ENCODE results near the gene AKAP10. TPM values are rescaled to one million over a fixed set of nuclear protein-coding genes. Genes with fewer than 3 reads are reported as not detected.

AKAP10 gene
- total and polyA plus RNA-seq, 2 donors (not counting 1 experiment from before 2014, with no cell fraction given) = 20.6 to 71.2 TPM

- Mint-ChIP-seq H3K9me3 (ENCODE audit: insufficient read depth) (no peaks in the 10 kb centered on the region), H3K4me1 (peaks cover 11% of the 10 kb centered on the region), H3K27me3 (peaks cover 27% of the 10 kb centered on the region), H3K4me3 (peak overlapping the region; percentile 37), H3K27ac (no peak overlapping the region)
- POLR2A ChIA-PET = no interaction called here
- Histone ChIP-seq H3K27ac (ENCODE audit: low read length in 2 of 2) (no peak overlapping the region), H3K9ac (ENCODE audit: low read length) (no peak overlapping the region), H3K4me2 (replicated peaks; ENCODE audit: low read depth, low read length, poor library complexity, severe bottlenecking) (peak overlapping the region; percentile 47), H3K79me2 (ENCODE audit: control insufficient read depth, insufficient read depth, low read length) (no peaks in the 10 kb centered on the region), H4K20me1 (ENCODE audit: control insufficient read depth, insufficient read depth, low read length, poor library complexity, severe bottlenecking) (no peaks in the 10 kb centered on the region), H3K36me3 (replicated peaks in 1 of 2; ENCODE audit: control extremely low read depth in 1 of 2, control insufficient read depth in 1 of 2, extremely low read depth in 1 of 2, insufficient read depth in 2 of 2, low read length in 1 of 2) (no peaks in the 10 kb centered on the region), H3K4me1 (ENCODE audit: control insufficient read depth in 2 of 2, insufficient read depth in 2 of 2, low read length in 2 of 2) (peaks cover 4 to 9% of the 10 kb centered on the region in 2 donors), H3K27me3 (replicated peaks in 1 of 4; ENCODE audit: control extremely low read depth in 1 of 4, control insufficient read depth in 3 of 4, insufficient read depth in 4 of 4, low read length in 3 of 4) (peaks cover 0 to 5% (median 0%) of the 10 kb centered on the region in 4 experiments), H2AFZ (ENCODE audit: insufficient read depth, low read depth, low read length, poor library complexity, severe bottlenecking) (peak overlapping the region; percentile 67), H3K9me3 (ENCODE audit: control extremely low read depth in 1 of 3, control insufficient read depth in 2 of 3, insufficient read depth in 1 of 3, low read length in 2 of 3) (no peaks in the 10 kb centered on the region), H3K4me3 (ENCODE audit: control extremely low read depth in 1 of 5, extremely low read depth in 1 of 5, insufficient read depth in 1 of 5, low read depth in 2 of 5, low read length in 4 of 5) (no peak overlapping the region)
- intact Hi-C loops (cut with micrococcal nuclease) = no loop called here
- ATAC-seq (ENCODE audit: low read depth) (no peak), DNase-seq (peak; percentile 9)
- TF ChIP-seq EZH2 (IDR thresholded peaks at IDR 0.05; ENCODE audit: borderline replicate concordance, insufficient read depth, low read depth, low read length, poor library complexity, severe bottlenecking) (no peak), CTCF (IDR thresholded peaks at IDR 0.05) (no peak)
- CTCF ChIA-PET = no interaction called here
- WGBS (ENCODE audit: insufficient coverage) = 5% methylated on average over 10 of the region's 13 CpGs
Observed at GRCh38 chr17:19876529-19877161, 101.0 kb downstream of the AKAP10 start.

GRCh38 chr17:19874256-19874655 is 103.4 kb downstream of the AKAP10 start:
- 48% methylated on average over 8 of the region's 10 CpGs for WGBS (ENCODE audit: insufficient coverage)

More at GRCh38 chr17:19874256-19874655, 103.4 kb downstream of the AKAP10 start:
- Histone ChIP-seq H2AFZ (ENCODE audit: insufficient read depth, low read depth, low read length, poor library complexity, severe bottlenecking) (no peak overlapping the region), H3K4me2 (replicated peaks; ENCODE audit: low read depth, low read length, poor library complexity, severe bottlenecking) (no peak overlapping the region), H3K27ac (ENCODE audit: low read length in 2 of 2) (no peak overlapping the region), H3K79me2 (ENCODE audit: control insufficient read depth, insufficient read depth, low read length) (no peaks in the 10 kb centered on the region), H3K4me3 (ENCODE audit: control extremely low read depth in 1 of 5, extremely low read depth in 1 of 5, insufficient read depth in 1 of 5, low read depth in 2 of 5, low read length in 4 of 5) (no peak overlapping the region), H3K36me3 (replicated peaks in 1 of 2; ENCODE audit: control extremely low read depth in 1 of 2, control insufficient read depth in 1 of 2, extremely low read depth in 1 of 2, insufficient read depth in 2 of 2, low read length in 1 of 2) (no peaks in the 10 kb centered on the region), H4K20me1 (ENCODE audit: control insufficient read depth, insufficient read depth, low read length, poor library complexity, severe bottlenecking) (no peaks in the 10 kb centered on the region), H3K27me3 (replicated peaks in 1 of 4; ENCODE audit: control extremely low read depth in 1 of 4, control insufficient read depth in 3 of 4, insufficient read depth in 4 of 4, low read length in 3 of 4) (peaks cover 0 to under 1% (median 0%) of the 10 kb centered on the region in 4 experiments), H3K9me3 (ENCODE audit: control extremely low read depth in 1 of 3, control insufficient read depth in 2 of 3, insufficient read depth in 1 of 3, low read length in 2 of 3) (no peaks in the 10 kb centered on the region), H3K9ac (ENCODE audit: low read length) (no peak overlapping the region), H3K4me1 (ENCODE audit: control insufficient read depth in 2 of 2, insufficient read depth in 2 of 2, low read length in 2 of 2) (peaks cover 4 to 9% of the 10 kb centered on the region in 2 donors)
- ATAC-seq (ENCODE audit: low read depth) (no peak), DNase-seq (no peak)
- intact Hi-C loops (cut with micrococcal nuclease) = no loop called here
- no peak overlapping the region for H3K4me3 Mint-ChIP-seq
- H3K27ac Mint-ChIP-seq = no peak overlapping the region
- no peaks in the 10 kb centered on the region for H3K9me3 Mint-ChIP-seq (ENCODE audit: insufficient read depth)
- H3K4me1 Mint-ChIP-seq = peaks cover 11% of the 10 kb centered on the region
- POLR2A ChIA-PET = no interaction called here
- CTCF ChIA-PET = no interaction called here
- TF ChIP-seq CTCF (IDR thresholded peaks at IDR 0.05) (no peak), EZH2 (IDR thresholded peaks at IDR 0.05; ENCODE audit: borderline replicate concordance, insufficient read depth, low read depth, low read length, poor library complexity, severe bottlenecking) (no peak)
- peaks cover 21% of the 10 kb centered on the region for H3K27me3 Mint-ChIP-seq

Measured in B cell (primary cell).